Heart right ventricle (tissue), 16 donors: ENCODE measurements around the gene PRDM5. TPM values are rescaled to one million over a fixed set of nuclear protein-coding genes. Genes with fewer than 3 reads are reported as not detected.

Source experiments
- ATAC-seq, 8 donors: fragments of 200-7000 bp; cut with Tn5 transposase; one replicate each; pipeline ENCODE4 v1.9.1; 2020; ENCODE audit warnings: mild to moderate bottlenecking in 8 of 8, moderate library complexity in 8 of 8, moderate number of reproducible peaks in 1 of 8
- DNase-seq, 2 donors: peaks; one replicate each; pipeline ENCODE4 v3.0.0-alpha.2; 2020
- H3K27ac ChIP-seq, 10 donors: fragments of 200-600 bp; sonication (generic) in 2 of 10; one replicate each; pipeline versions ENCODE4 v1.5.0 to v1.8.0; 2020 to 2022; ENCODE audit warnings: mild to moderate bottlenecking in 3 of 10
- H3K27me3 ChIP-seq, 7 donors: fragments of 200-600 bp; one replicate each; pipeline ENCODE4 v1.8.0; 2021 to 2022; ENCODE audit warnings: mild to moderate bottlenecking in 2 of 7
- H3K36me3 ChIP-seq, 9 donors: fragments of 200-600 bp; sonication (generic) in 1 of 9; one replicate each; pipeline versions ENCODE4 v1.5.0 to v1.8.0; 2020 to 2022; ENCODE audit warnings: mild to moderate bottlenecking in 2 of 9
- H3K4me1 ChIP-seq, 9 donors: fragments of 200-600 bp; sonication (generic) in 1 of 9; one replicate each; pipeline versions ENCODE4 v1.5.0 to v1.8.0; 2020 to 2022; ENCODE audit warnings: mild to moderate bottlenecking in 4 of 9
- H3K4me3 ChIP-seq, 10 donors: fragments of 200-600 bp; sonication (generic) in 2 of 10; one replicate each; pipeline versions ENCODE4 v1.5.0 to v1.8.0; 2020 to 2022; ENCODE audit warnings: mild to moderate bottlenecking in 7 of 10, moderate library complexity in 2 of 10
- H3K9me3 ChIP-seq, 11 donors: fragments of 200-600 bp in 10 of 11; sonication (generic) in 2 of 11; one replicate each; pipeline versions ENCODE4 v1.5.0 to v1.8.0; 2013 to 2022; ENCODE audit warnings: mild to moderate bottlenecking in 2 of 11, control low read depth in 1 of 11, moderate library complexity in 1 of 11
- CTCF ChIP-seq, 9 donors: fragments of 200-600 bp; sonication (generic) in 2 of 9; IDR thresholded peaks; one replicate each; pipeline versions ENCODE4 v1.5.0 to v1.8.0; 2021 to 2022; ENCODE audit warnings: antibody characterized with exemption in 9 of 9, mild to moderate bottlenecking in 5 of 9, moderate library complexity in 1 of 9
- WGBS, 2 donors: extraction: QIAGEN DNeasy Blood & Tissue Kit; methylation state at CpG; one replicate each; pipeline ENCODE4 v1.1.7; 2013; ENCODE audit warnings: inconsistent platforms in 1 of 2; 5-methylcytosine and 5-hydroxymethylcytosine counted together
- intact Hi-C, 10 donors: fragments of 100-400 bp; cut with DNase I; formaldehyde crosslinking; loops; one replicate each; pipeline versions ENCODE4 v1.11.1 to v1.14.2; 2022
- polyA plus RNA-seq, 2 donors: library from polyadenylated mRNA; stranded (reverse); fragments of 200-250 nt; gene quantifications; one replicate each; pipeline ENCODE4 v1.2.3, GENCODE V29; 2013
- total RNA-seq, 10 donors: library from RNA; stranded (reverse); fragmentation: NEBNext Ultra II Directional in 3 of 10; extraction: Animal tissue kit (Norgen Biotek cat#: 25700) in 3 of 10; gene quantifications; one replicate each; pipeline versions ENCODE4 v1.2.1 to v1.2.4, GENCODE V29; 2021 to 2023
- donor health status: Arrhythmogenic right ventricular cardiomyopathy.
- donor health status: ischemic (EF 13 %, LVEDD 7.1; RV severe dilation, severe dysfunction).
- donor health status: healthy with polysubstance abuse.
- donor health status: DM: no; HTN: yes; CAD: no.
- donor health status: DM: no; HTN: no; CAD: no.
- donor health status: ischemic (EF 25% LVEDD 6.9; RV normal size, moderate dysfunction).
- donor health status: ischemic (EF 25% LVEDD 5.7; RV mildly dilated, moderate dysfunction).
- donor health status: healthy.
- donor health status: DM: yes; HTN: yes; CAD: no.
- donor health status: Ischemic cardiomyopathy.
- donor health status: ischemic (EF 35%, LVEDD 5.7; RV mildly dilated, moderate dysfunction).
- donor health status: nonischemic (EF 11% LVEDD 7.7; RV severe dilation, severe dysfunction).
- donor health status: DM: yes; HTN: yes; CAD: no.
- donor health status: PGD.
- donor health status: ischemic (EF 29% LVEDD 5.4; RV normal size, mild dysfunction).
- donor health status: nonischemic (EF 23%, LVEDD 6.1; RV moderate dilation, normal function).

Gene PRDM5
- total and polyA plus RNA-seq, 12 donors = 1.5 to 20.5 (median 12.1) TPM

- no peak overlapping the region for H3K4me3 ChIP-seq
- intact Hi-C loops = no loop called here
- no peak overlapping the region for H3K27ac ChIP-seq
- 90 to 95% methylated on average over 4 of the region's 4 CpGs for WGBS, 2 donors
- H3K36me3 ChIP-seq = no peaks in the 10 kb centered on the region
- peaks cover 0 to 11% (median 0%) of the 10 kb centered on the region in 9 donors for H3K4me1 ChIP-seq
- no peak for TF ChIP-seq CTCF (IDR thresholded peaks at IDR 0.05)
- H3K27me3 ChIP-seq = no peaks in the 10 kb centered on the region
- no peak for DNase-seq
- ATAC-seq = peak in 6 of 8 donors; percentile 7 to 73 (median 18)
- H3K9me3 ChIP-seq = peaks cover 0 to 15% (median 8%) of the 10 kb centered on the region in 11 donors
Observed at GRCh38 chr4:120874792-120875774, 47.4 kb downstream of the PRDM5 start.

- peaks cover 0 to 2% (median 0%) of the 10 kb centered on the region in 11 donors for H3K9me3 ChIP-seq
- intact Hi-C loops = no loop called here
- H3K4me1 ChIP-seq = peaks cover 0 to 16% (median 0%) of the 10 kb centered on the region in 9 donors
- 94 to 96% methylated on average over 1 of the region's 1 CpG for WGBS, 2 donors
- H3K27ac ChIP-seq = no peak overlapping the region
- H3K4me3 ChIP-seq = no peak overlapping the region
- no peaks in the 10 kb centered on the region for H3K36me3 ChIP-seq
- ATAC-seq = no peak
- no peaks in the 10 kb centered on the region for H3K27me3 ChIP-seq
- peak in 1 of 9 donors; percentile 11 for TF ChIP-seq CTCF (IDR thresholded peaks at IDR 0.05)
- DNase-seq = no peak
Observed at GRCh38 chr4:120873554-120873953, 49.0 kb downstream of the PRDM5 start.

GRCh38 chr4:120871173-120871572 is 51.4 kb downstream of the PRDM5 start:
- Histone ChIP-seq H3K4me1 (peaks cover 0 to 16% (median 0%) of the 10 kb centered on the region in 9 donors), H3K4me3 (no peak overlapping the region), H3K36me3 (no peaks in the 10 kb centered on the region), H3K27ac (no peak overlapping the region), H3K27me3 (no peaks in the 10 kb centered on the region), H3K9me3 (no peaks in the 10 kb centered on the region)
- no peak for ATAC-seq
- intact Hi-C loops = no loop called here
- 74 to 75% methylated on average over 4 of the region's 4 CpGs for WGBS, 2 donors
- no peak for DNase-seq
- no peak for TF ChIP-seq CTCF (IDR thresholded peaks at IDR 0.05)

GRCh38 chr4:120870279-120870673 is 52.2 kb downstream of the PRDM5 start:
- no peak overlapping the region for H3K4me3 ChIP-seq
- no peak for DNase-seq
- H3K27ac ChIP-seq = no peak overlapping the region
- 85 to 89% methylated on average over 3 of the region's 3 CpGs for WGBS, 2 donors
- H3K9me3 ChIP-seq = no peaks in the 10 kb centered on the region
- H3K4me1 ChIP-seq = peaks cover 0 to 11% (median 0%) of the 10 kb centered on the region in 9 donors
- H3K27me3 ChIP-seq = no peaks in the 10 kb centered on the region
- no peak for ATAC-seq
- intact Hi-C loops = no loop called here
- no peak for TF ChIP-seq CTCF (IDR thresholded peaks at IDR 0.05)
- no peaks in the 10 kb centered on the region for H3K36me3 ChIP-seq
